Upper lobe of left lung (tissue), 4 donors: ENCODE data around the gene LSM8.

Experiments used
- CTCF ChIP-seq, 6 experiments: fragments of 450-650 bp in 4 of 6; fragments of 200-600 bp in 2 of 6; sonication (generic) in 2 of 6; IDR thresholded peaks; one replicate each; pipeline ENCODE4 v1.5.1; 2016 to 2019; ENCODE audit warnings: antibody characterized with exemption in 6 of 6
- EP300 ChIP-seq, 4 donors: sonication (generic); formaldehyde crosslinking; IDR thresholded peaks; one replicate each; pipeline ENCODE4 v1.5.1; 2017; ENCODE audit warnings: antibody characterized with exemption in 4 of 4, control low read depth in 2 of 4
- POLR2AphosphoS5 ChIP-seq, 2 donors: sonication (generic); formaldehyde crosslinking; IDR thresholded peaks; one replicate each; pipeline ENCODE4 v1.5.1; 2017; ENCODE audit warnings: antibody characterized with exemption in 2 of 2

DNA sequence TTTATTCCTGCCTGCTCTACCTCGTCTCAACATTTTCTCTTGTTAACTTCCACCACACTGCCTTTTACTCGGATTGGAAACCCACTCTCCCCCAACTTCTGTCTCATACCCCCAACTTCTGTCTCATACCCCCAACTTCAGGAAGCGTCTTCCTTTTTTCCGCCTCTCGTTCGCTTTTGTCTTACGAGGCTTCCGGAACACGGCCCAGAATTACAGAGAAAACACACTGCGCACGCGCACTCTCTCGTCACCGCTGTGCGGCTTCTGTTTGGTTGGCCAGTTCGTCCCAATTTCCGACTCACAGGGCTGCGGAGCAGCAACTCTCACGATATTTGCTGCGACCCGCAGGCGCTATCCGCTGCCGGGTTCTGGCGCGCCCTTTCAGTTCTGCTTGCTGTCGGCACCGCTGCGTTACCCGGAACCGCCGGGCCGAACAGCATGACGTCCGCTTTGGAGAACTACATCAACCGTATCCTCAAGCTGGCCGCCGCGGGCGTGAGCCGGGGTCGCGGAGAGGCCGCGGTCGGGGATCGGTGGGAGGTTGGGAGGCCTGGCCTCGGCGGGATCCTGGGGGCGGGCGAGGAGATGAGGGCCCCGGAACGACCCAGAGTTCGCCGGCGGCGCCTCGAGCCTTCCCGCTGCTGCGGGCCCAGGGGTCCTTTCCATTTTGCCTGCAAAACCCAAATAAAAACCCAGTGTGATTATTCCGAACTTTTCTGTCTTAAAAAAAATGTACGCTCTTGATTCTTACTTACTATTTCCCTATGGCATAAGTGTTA is at the start of gene LSM8:
- peak; percentile 88 to 95 for TF ChIP-seq POLR2AphosphoS5 (IDR thresholded peaks at IDR 0.05)
- peak in 1 of 6 experiments; percentile 27 for TF ChIP-seq CTCF (IDR thresholded peaks at IDR 0.05)
- TF ChIP-seq EP300 (IDR thresholded peaks at IDR 0.05): peak in 1 of 4 donors; percentile 70
